ENCODE measurements around the gene OXA1L.
"Not testable (repeated sequence)": the region's sequence is repeated elsewhere in the genome, so short reads cannot be mapped to it uniquely, and the experiment has no call there.

Gene OXA1L

GRCh38 chr14:22723815-22724214 is 42.7 kb upstream of the OXA1L start:
- Histone ChIP-seq H3K27ac (replicated peaks) (no peak overlapping the region), H3K27me3 (ENCODE audit: insufficient read depth, poor library complexity, severe bottlenecking) (no peaks in the 10 kb centered on the region), H3K4me3 (replicated peaks; ENCODE audit: insufficient read depth, low read length) (no peak overlapping the region)
- DNase-seq (ENCODE audit: low read depth in 1 of 2, low spot score in 1 of 2): no peak
- TF ChIP-seq POLR2AphosphoS5 (IDR thresholded peaks at IDR 0.05; ENCODE audit: low read depth) (no peak), SPI1 (IDR thresholded peaks at IDR 0.05; ENCODE audit: borderline replicate concordance, low read depth) (no peak)
- TF ChIP-seq, protein P1, sequence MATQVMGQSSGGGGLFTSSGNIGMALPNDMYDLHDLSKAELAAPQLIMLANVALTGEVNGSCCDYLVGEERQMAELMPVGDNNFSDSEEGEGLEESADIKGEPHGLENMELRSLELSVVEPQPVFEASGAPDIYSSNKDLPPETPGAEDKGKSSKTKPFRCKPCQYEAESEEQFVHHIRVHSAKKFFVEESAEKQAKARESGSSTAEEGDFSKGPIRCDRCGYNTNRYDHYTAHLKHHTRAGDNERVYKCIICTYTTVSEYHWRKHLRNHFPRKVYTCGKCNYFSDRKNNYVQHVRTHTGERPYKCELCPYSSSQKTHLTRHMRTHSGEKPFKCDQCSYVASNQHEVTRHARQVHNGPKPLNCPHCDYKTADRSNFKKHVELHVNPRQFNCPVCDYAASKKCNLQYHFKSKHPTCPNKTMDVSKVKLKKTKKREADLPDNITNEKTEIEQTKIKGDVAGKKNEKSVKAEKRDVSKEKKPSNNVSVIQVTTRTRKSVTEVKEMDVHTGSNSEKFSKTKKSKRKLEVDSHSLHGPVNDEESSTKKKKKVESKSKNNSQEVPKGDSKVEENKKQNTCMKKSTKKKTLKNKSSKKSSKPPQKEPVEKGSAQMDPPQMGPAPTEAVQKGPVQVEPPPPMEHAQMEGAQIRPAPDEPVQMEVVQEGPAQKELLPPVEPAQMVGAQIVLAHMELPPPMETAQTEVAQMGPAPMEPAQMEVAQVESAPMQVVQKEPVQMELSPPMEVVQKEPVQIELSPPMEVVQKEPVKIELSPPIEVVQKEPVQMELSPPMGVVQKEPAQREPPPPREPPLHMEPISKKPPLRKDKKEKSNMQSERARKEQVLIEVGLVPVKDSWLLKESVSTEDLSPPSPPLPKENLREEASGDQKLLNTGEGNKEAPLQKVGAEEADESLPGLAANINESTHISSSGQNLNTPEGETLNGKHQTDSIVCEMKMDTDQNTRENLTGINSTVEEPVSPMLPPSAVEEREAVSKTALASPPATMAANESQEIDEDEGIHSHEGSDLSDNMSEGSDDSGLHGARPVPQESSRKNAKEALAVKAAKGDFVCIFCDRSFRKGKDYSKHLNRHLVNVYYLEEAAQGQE (IDR thresholded peaks at IDR 0.05; ENCODE audit: insufficient replicate concordance, low read depth): peak; percentile 88

- DNase-seq (ENCODE audit: low read depth in 1 of 2, low spot score in 1 of 2); H3K27me3 ChIP-seq (ENCODE audit: insufficient read depth, poor library complexity, severe bottlenecking); H3K27ac ChIP-seq (replicated peaks); H3K4me3 ChIP-seq (replicated peaks; ENCODE audit: insufficient read depth, low read length): not testable (repeated sequence)
These were observed 41.6 kb upstream of the OXA1L start for GRCh38 chr14:22724847-22725246.

- H3K4me3 ChIP-seq (replicated peaks; ENCODE audit: insufficient read depth, low read length); DNase-seq (ENCODE audit: low read depth in 1 of 2, low spot score in 1 of 2); H3K27me3 ChIP-seq (ENCODE audit: insufficient read depth, poor library complexity, severe bottlenecking); H3K27ac ChIP-seq (replicated peaks): not testable (repeated sequence)
These were observed 41.1 kb upstream of the OXA1L start for GRCh38 chr14:22725374-22725773.

DNA sequence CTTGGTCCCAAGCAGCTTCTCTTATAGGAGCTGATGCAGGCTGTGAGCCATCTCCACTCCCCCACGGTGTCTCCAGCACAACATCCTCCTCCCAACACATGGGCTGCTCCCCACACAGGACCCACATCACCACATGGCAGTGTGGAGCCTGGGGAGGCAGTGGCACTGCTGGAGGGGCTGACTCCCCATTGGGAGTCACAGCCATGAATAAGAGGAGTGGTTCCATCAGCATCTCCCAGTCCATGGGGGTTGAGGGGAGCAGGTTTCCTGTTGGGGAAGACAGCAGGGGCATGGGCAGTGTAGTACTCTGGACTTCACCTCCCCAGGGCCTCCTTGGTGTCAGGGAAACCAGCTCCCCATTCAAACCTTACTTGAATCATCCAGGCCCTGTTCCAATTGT is 40.5 kb upstream of the OXA1L start:
- DNase-seq (ENCODE audit: low read depth in 1 of 2, low spot score in 1 of 2): no peak
- H3K27ac ChIP-seq (replicated peaks): no peak overlapping the region
- no peak overlapping the region for H3K4me3 ChIP-seq (replicated peaks; ENCODE audit: insufficient read depth, low read length)
- no peaks in the 10 kb centered on the region for H3K27me3 ChIP-seq (ENCODE audit: insufficient read depth, poor library complexity, severe bottlenecking)
- TF ChIP-seq POLR2AphosphoS5 (IDR thresholded peaks at IDR 0.05; ENCODE audit: low read depth) (no peak), SPI1 (IDR thresholded peaks at IDR 0.05; ENCODE audit: borderline replicate concordance, low read depth) (no peak), GABPA (IDR thresholded peaks at IDR 0.05; ENCODE audit: low read depth) (no peak)
- TF ChIP-seq, protein P1 (IDR thresholded peaks at IDR 0.05; ENCODE audit: insufficient replicate concordance, low read depth): no peak
- TF ChIP-seq, protein P2, sequence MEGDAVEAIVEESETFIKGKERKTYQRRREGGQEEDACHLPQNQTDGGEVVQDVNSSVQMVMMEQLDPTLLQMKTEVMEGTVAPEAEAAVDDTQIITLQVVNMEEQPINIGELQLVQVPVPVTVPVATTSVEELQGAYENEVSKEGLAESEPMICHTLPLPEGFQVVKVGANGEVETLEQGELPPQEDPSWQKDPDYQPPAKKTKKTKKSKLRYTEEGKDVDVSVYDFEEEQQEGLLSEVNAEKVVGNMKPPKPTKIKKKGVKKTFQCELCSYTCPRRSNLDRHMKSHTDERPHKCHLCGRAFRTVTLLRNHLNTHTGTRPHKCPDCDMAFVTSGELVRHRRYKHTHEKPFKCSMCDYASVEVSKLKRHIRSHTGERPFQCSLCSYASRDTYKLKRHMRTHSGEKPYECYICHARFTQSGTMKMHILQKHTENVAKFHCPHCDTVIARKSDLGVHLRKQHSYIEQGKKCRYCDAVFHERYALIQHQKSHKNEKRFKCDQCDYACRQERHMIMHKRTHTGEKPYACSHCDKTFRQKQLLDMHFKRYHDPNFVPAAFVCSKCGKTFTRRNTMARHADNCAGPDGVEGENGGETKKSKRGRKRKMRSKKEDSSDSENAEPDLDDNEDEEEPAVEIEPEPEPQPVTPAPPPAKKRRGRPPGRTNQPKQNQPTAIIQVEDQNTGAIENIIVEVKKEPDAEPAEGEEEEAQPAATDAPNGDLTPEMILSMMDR (IDR thresholded peaks at IDR 0.05; ENCODE audit: insufficient read depth, low read length): no peak

GRCh38 chr14:22732062-22732461 is 34.4 kb upstream of the OXA1L start:
- not testable (repeated sequence) for DNase-seq (ENCODE audit: low read depth in 1 of 2, low spot score in 1 of 2); H3K27ac ChIP-seq (replicated peaks)

DNA sequence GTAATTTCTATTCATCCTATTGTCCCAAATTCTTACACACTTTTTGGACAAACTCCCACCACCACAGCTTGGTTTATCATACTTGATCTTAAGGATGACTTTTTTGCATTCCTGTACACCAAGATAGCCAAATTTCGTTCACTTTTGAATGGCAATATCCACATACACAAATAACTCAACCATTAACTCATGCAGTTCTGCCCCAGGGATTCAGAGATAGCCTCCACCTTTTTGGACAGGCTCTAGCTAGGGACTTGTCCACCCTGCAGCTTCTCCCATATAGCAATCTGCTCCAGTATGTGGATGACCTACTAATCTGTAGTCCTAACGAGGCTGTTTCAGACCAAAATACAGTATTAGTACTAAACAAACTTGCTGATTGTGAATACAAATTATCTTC is 32.7 kb upstream of the OXA1L start:
- DNase-seq (ENCODE audit: low read depth in 1 of 2, low spot score in 1 of 2): no peak
- TF ChIP-seq GABPA (IDR thresholded peaks at IDR 0.05; ENCODE audit: low read depth) (no peak), SPI1 (IDR thresholded peaks at IDR 0.05; ENCODE audit: borderline replicate concordance, low read depth) (no peak), POLR2AphosphoS5 (IDR thresholded peaks at IDR 0.05; ENCODE audit: low read depth) (no peak)
- TF ChIP-seq, protein P2 (IDR thresholded peaks at IDR 0.05; ENCODE audit: insufficient read depth, low read length): no peak
- TF ChIP-seq, protein P1 (IDR thresholded peaks at IDR 0.05; ENCODE audit: insufficient replicate concordance, low read depth): no peak
- H3K27ac ChIP-seq (replicated peaks): no peak overlapping the region
- H3K27me3 ChIP-seq (ENCODE audit: insufficient read depth, poor library complexity, severe bottlenecking): no peaks in the 10 kb centered on the region
- no peak overlapping the region for H3K4me3 ChIP-seq (replicated peaks; ENCODE audit: insufficient read depth, low read length)

More at GRCh38 chr14:22732062-22732461, 34.4 kb upstream of the OXA1L start:
- H3K27me3 ChIP-seq (ENCODE audit: insufficient read depth, poor library complexity, severe bottlenecking); H3K4me3 ChIP-seq (replicated peaks; ENCODE audit: insufficient read depth, low read length): not testable (repeated sequence)
